ENCODE measurements around the gene ATP8A2. TPM values are rescaled to one million over a fixed set of nuclear protein-coding genes. Genes with fewer than 3 reads are reported as not detected.

The ATP8A2 gene
- polyA plus RNA-seq, 1 donor: 2.1 TPM

GRCh38 chr13:25881136-25881926 is 509.6 kb downstream of the ATP8A2 start:
- DNase-seq (ENCODE audit: low read depth): no peak

GRCh38 chr13:25881971-25882451 is 510.2 kb downstream of the ATP8A2 start:
- no peak for DNase-seq (ENCODE audit: low read depth)

DNA sequence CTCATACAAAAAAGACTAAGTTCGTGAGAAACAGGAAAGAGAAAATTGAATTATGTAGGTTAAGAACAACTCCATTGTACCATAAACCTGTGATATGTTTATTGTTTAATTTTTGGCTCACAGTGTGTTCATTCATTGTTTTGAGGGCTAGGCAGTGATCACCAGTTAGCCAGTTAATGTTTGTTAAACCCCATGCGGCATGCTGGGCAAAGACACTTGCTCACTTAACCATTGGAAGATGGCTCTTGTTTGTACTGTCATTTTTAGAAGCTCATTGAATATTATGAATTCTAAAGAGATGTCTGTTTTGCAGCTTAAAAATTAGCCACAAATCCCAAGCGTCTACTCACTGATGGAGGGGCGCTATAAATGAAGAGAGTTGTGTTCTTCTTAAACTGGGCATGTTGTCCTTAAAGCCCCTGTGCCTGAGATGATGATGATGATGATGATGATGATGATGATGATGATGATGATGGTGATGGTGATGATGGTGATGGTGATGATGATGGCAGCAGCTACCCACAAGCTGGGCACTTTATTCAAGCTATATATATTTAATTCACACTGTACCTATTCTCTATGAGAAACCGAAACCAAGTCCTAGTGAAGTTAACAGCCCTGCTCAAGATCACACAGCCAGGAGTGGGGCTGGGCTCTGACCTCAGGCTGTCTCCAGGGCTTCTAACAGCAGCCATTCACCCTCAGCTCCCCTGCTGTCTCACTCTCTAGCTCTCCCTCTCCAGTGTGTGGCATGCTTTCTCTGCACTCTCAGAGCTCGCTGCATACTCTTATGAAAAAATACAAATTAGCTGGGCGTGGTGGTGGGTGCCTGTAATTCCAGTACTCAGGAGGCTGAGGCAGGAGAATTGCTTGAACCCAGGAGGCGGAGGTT is 510.9 kb downstream of the ATP8A2 start:
- no peak for DNase-seq (ENCODE audit: low read depth)

GRCh38 chr13:25885418-25885817 is 513.6 kb downstream of the ATP8A2 start:
- DNase-seq (ENCODE audit: low read depth): no peak

DNA sequence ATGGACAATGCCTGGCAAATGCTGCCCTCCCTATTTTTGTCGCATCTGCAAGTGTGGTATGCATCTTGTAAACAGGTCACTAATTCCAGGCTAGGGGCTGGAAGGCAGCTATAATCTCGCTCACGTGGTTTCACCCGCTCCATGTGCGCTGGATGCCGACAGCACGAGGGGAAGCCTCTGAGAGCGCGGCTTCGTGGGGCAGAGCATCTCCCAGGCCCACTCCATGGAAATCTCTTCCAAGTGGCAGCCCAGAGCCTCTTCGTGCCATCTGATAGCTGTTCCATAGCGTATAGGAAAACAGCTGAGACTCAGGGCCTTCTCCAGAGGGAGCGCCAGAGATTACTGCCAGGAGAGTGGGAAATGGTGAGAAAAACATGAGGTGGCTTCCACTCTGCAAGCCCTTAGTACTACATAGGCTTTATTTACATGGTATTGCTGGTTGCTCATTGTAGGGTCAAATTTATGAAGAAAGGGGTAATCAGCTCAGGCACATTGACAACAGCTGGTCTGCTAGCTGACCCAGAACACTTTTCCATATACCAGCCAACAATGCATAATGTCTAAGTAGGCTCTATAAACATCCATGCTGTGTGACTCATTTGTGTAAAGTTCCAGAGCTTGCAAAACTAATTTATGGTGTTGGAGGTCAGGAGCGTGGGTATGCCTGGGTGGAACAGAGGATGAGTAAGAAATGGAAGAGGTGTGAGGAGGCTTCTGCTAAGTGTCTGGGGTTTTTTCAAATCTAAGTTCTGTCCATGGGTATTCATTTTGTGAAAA is 514.9 kb downstream of the ATP8A2 start:
- no peak for DNase-seq (ENCODE audit: low read depth)

- no peak for DNase-seq (ENCODE audit: low read depth)
Observed at GRCh38 chr13:25887962-25888655, 516.3 kb downstream of the ATP8A2 start.

- no peak for DNase-seq (ENCODE audit: low read depth)
Observed at GRCh38 chr13:25890671-25891212, 519.0 kb downstream of the ATP8A2 start.

DNA sequence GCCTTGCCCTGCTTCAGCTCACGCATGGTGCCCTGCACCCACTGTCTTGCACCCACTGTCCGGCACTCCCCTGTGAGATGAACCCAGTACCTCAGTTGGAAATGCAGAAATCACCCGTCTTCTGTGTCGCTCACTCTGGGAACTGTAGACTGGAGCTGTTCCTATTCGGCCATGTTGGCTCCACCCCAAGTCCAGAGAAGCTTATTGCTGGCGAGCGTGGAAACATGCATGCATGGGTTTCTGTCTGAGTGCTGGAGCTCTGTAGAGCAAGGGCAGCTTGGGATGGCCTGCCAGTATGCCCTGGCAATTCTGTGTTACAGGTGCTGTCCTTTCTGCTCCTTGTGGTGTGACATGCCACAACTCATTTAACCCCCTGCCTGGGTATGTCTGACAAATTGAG is 527.2 kb downstream of the ATP8A2 start:
- DNase-seq (ENCODE audit: low read depth): no peak

DNA sequence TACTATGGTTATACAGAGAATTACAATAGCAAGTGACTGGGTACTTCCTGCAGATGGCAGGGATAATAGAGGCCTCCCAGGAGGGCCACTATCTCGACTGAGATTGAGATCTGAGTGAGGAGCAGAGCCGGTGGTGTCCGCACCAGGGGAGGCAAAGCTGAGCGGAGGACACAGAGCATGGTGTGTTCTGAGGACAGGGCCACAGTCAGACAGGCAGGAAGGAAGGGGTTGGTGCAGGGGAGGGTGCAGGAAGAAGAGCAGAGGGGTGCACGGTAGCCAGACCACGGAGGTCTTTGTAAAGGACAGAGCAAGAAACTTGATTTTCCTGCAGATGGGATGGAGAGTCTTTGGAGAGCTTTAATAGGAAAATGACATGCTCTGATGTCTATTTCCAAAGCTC is 527.7 kb downstream of the ATP8A2 start:
- no peak for DNase-seq (ENCODE audit: low read depth)

DNA sequence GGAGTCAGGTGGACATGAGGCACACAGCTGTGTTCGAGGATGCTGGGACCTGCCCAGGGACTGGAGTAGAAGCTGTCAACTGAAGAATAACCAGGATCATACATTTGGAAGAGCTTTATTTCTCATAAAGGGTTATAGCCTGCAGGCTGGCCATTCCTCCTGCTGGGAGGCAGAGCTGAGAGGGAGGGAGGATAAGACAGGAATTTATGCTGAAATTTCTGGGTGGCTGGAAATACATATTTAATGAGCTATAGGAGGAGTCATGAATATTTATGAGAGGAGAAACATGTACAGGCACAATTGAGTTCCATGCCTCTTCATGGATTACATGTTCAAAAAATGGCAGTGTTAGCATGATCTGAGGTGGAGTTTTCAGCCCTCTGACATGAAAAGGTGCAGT is 528.2 kb downstream of the ATP8A2 start:
- no peak for DNase-seq (ENCODE audit: low read depth)

- peak; percentile 25 for DNase-seq (ENCODE audit: low read depth)
Observed at GRCh38 chr13:25901460-25902376, 529.9 kb downstream of the ATP8A2 start.

DNA sequence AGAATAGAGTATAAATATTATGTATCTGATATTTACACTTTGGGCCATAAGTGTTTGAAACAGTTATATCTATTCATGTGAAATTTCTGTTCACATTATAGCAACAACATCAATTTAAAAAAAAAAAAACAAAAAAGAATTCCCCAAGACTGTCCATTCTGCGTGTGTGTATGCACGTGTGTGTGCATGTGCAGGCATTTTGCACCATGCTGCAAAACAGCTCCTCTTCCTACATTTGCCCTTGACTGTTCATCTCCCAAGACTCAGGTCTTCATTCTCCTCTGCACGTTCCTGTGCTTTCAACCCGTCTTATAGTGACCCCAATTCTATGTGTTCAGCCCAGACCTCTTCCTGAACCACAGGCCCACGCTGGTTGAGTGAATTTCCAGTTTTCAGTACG is 530.7 kb downstream of the ATP8A2 start:
- DNase-seq (ENCODE audit: low read depth): no peak

DNA sequence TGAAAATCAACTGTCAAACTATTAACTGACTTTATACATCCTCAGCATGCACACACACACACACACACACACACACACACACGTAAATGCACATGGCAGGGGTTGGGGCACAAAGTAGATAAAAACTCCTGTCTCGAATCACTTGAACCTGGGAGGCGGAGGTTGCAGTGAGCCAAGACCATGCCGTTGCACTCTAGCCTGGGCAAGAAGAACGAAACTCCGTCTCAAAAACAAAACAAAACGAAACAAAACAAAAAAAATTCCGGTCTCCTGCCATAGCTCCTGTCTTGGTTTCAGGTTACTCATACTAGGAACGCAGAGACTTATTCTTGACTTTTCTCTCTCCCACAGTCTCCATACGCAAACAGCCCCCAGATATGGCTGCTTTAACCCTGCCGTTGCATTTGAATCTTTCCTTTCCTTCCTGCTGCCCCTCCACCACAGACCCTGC is 531.1 kb downstream of the ATP8A2 start:
- DNase-seq (ENCODE audit: low read depth): no peak

DNA sequence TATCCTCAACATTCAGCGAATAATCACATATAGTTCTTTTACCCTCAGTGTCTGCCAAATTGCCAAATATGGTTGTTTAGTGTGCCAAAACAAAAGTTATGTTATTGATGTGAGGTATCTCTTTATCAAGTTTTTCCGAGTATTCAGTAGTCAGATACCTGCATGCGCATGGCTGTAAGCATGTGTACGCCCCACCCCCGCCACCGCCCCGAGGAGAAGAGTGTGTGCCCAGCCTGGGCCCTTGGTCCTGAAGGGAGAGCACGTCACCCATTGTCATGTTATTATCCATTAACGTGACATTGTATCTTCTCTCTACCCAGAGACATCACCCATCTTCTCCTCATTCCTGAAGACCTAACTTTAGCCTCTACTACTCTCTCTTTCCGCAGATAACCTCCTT is 533.1 kb downstream of the ATP8A2 start:
- DNase-seq (ENCODE audit: low read depth): no peak

DNA sequence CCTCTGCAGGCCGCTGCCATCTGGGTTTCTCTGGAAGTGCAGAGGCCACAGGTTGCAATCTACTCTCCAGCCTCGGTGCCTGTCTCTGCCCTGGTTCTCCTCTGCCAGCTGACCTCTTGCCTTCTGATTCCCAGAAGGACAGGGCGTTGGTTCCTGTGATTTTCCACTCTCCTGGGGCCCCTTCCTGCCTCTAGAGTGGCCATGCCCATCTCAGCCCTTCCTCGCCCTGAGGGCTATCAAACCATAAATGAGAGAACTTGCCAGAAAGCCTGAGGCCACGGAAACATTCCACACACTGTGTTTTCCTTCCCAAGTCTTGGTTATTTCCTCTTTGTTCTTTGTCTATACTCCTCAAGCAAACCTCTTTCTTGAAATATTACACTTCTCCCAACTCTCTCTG is 533.8 kb downstream of the ATP8A2 start:
- DNase-seq (ENCODE audit: low read depth): no peak

DNA sequence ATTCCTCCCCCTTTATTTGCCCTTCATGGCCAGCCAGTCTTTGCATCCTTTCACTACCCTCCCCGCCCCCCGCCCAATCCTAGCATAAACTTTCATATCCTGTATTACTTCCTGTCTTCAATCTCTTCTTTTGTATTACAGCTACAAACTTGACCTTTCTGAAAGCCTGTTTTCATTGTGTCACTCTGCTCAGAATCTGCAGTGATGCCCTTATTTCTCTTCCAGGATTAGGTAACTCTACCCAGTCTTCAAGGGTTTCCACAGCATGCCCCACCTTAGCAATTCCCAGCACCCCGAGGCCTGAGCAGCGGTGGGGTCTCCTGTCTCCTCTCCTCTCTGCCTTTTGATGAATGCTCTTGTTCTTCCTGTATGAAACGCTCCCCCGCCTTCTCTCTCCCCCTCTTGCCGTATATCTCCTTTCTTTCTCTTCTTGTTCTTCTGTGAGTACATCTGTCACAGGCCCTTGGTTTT is 534.5 kb downstream of the ATP8A2 start:
- no peak for DNase-seq (ENCODE audit: low read depth)

GRCh38 chr13:25908366-25908765 is 536.6 kb downstream of the ATP8A2 start:
- no peak for DNase-seq (ENCODE audit: low read depth)

DNA sequence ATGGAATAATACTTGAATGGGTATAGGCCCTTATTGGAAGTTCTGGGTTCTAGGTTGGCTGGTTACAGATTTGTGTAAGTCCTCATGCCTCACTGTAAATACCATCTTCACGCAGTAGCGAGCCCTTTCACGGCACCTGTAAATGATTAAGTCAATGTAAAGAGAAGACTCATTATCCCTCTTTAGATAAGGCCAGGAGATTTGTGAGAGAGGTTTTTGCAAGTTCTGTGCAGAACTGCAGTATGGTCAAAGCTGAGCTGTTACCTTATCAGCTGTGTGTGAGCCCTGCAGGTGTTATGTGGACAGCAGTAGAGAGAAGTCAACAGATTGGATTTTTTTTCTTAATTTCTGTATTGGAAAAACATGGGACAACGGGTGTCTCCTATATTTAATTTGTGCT is 538.5 kb downstream of the ATP8A2 start:
- DNase-seq (ENCODE audit: low read depth): no peak

- no peak for DNase-seq (ENCODE audit: low read depth)
Observed at GRCh38 chr13:25910991-25911419, 539.2 kb downstream of the ATP8A2 start.

DNA sequence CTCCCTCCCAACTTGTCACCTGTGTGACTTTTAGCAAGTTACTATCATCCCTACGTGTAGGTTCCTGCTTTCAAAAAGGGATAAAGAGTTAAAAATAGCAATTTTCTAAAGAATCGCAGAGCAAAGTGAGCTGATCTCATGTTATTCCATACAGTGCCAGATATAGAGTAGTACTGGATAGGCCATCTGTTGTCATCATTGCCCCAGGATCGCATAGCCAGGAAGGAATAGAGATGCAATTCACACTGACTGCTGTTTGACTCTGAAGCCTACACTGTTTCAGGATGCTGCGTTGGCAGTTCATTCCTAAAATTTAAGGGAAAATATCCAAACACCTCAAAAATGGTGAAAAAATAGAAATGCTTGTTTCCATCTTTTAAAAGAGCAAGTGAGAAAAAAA is 541.2 kb downstream of the ATP8A2 start:
- DNase-seq (ENCODE audit: low read depth): no peak

All from forelimb muscle (tissue), 1 donor.